Measurements from ENCODE around the gene SIM1. TPM values are rescaled to one million over a fixed set of nuclear protein-coding genes. Genes with fewer than 3 reads are reported as not detected.
A peak's percentile ranks its signal among the peaks of the same experiment; 100 is the strongest.

Gene SIM1
- total and polyA plus RNA-seq, 8 donors = 1.5 to 6.0 (median 4.1) TPM

- intact Hi-C loops (cut with DNase I) = loop anchor here in 2 of 3 donors (5.0 to 10.0 kb wide), 2 partner anchors 358 to 365 kb away; no protein-coding TSS in a partner anchor
- Histone ChIP-seq H3K4me1 (no peaks in the 10 kb centered on the region), H3K36me3 (no peaks in the 10 kb centered on the region), H3K4me3 (no peak overlapping the region), H3K27ac (no peak overlapping the region), H3K27me3 (no peaks in the 10 kb centered on the region), H3K9me3 (no peaks in the 10 kb centered on the region)
- 13 to 19% methylated on average over 2 of the region's 2 CpGs for WGBS, 2 donors
- FAIRE-seq (no peak), ATAC-seq (peak in 3 of 4 donors; percentile 58 to 88 (median 70)), DNase-seq (no peak)
- TF ChIP-seq, protein P1, sequence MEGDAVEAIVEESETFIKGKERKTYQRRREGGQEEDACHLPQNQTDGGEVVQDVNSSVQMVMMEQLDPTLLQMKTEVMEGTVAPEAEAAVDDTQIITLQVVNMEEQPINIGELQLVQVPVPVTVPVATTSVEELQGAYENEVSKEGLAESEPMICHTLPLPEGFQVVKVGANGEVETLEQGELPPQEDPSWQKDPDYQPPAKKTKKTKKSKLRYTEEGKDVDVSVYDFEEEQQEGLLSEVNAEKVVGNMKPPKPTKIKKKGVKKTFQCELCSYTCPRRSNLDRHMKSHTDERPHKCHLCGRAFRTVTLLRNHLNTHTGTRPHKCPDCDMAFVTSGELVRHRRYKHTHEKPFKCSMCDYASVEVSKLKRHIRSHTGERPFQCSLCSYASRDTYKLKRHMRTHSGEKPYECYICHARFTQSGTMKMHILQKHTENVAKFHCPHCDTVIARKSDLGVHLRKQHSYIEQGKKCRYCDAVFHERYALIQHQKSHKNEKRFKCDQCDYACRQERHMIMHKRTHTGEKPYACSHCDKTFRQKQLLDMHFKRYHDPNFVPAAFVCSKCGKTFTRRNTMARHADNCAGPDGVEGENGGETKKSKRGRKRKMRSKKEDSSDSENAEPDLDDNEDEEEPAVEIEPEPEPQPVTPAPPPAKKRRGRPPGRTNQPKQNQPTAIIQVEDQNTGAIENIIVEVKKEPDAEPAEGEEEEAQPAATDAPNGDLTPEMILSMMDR (IDR thresholded peaks at IDR 0.05) = no peak
These were observed 18.0 kb upstream of the SIM1 start for GRCh38 chr6:100482698-100483097.

DNA sequence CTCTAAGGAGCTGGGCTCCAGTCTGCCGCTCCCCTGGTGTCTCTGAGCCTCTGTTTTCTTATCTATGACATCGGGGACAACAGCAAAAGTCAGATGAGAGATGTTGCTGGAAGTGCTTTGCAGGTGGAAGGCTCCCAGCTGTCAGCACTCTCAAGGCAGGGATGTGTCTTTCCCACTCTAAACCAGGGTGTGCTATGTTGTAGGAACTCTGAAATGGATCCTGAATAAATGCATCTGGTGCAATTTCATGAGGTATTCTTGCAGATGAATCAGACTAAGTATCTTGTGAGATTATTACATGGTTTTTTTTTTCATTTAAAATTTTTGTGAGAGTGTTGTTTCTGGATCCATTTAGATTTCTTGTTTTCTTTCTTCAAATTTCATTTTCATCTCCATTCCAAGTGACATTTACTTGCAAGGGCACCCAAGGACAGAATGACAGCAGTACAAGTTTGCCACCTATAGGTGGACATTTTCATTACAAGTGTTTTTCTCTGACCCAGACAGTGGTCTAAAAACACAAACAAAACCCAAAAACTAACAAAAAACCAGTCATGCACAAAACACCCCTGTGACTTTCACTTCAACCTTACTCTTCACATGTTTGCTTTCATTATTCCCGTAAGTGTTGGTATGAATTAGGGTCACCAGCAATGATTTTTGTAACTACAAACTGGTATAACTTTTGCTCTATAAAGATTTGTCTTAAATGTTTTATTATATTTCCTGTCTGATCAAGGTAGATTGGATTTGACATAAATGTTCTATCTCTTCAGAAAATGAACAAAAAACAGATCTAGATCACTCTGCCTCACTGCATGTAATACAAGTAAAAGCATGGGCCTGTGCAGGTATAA is 14.7 kb upstream of the SIM1 start:
- H3K36me3 ChIP-seq = no peaks in the 10 kb centered on the region
- peak; percentile 55 to 79 (median 74) for ATAC-seq
- H3K27me3 ChIP-seq = no peaks in the 10 kb centered on the region
- TF ChIP-seq, protein P1 (IDR thresholded peaks at IDR 0.05) = peak; percentile 25 to 67 (median 60)
- no peak for DNase-seq
- 57 to 65% methylated on average over 3 of the region's 3 CpGs for WGBS, 2 donors
- no peaks in the 10 kb centered on the region for H3K4me1 ChIP-seq
- H3K9me3 ChIP-seq = no peaks in the 10 kb centered on the region
- no peak overlapping the region for H3K27ac ChIP-seq
- intact Hi-C loops (cut with DNase I) = loop anchor here in 2 of 3 donors (5.0 to 10.0 kb wide), 2 partner anchors 355 to 362 kb away; no protein-coding TSS in a partner anchor
- no peak for FAIRE-seq
- no peak overlapping the region for H3K4me3 ChIP-seq

DNA sequence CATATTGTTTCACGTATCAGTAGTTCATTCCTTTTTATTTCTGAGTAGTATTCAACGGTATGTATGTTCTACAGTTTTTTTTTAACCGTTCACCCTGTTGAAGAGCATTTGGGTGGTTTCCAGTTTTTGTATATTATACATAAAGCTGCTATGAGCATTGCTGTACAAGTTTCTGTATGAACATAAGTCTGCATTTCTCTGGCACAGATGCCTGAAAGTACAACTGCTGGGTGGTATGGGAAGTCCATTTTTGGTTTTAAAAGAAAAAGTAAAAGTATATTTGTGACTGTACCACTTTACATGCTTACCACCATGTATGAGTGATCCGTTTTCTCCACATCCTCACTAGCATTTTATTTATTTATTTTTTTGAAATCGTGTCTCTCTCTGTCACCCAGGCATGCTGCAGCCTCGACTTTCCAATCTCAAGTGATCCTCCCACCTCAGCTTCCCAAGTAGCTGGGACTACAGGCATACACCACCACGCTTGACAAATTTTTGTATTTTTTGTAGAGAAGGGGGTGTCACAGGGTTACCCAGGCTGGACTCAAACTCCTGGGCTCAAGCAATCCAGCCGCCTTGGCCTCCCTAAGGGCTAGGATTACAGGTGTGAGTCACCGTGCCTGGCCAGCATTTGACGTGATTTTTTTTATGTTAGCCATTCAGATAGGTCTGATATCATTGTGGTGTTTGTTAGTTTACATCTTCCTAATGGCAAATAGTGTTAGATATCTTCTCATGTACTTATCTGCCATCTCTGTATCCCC is 11.0 kb upstream of the SIM1 start:
- H3K4me3 ChIP-seq = no peak overlapping the region
- no peak overlapping the region for H3K27ac ChIP-seq
- H3K27me3 ChIP-seq = no peaks in the 10 kb centered on the region
- H3K36me3 ChIP-seq = no peaks in the 10 kb centered on the region
- H3K9me3 ChIP-seq = no peaks in the 10 kb centered on the region
- 74 to 84% methylated on average over 10 of the region's 10 CpGs for WGBS, 2 donors
- TF ChIP-seq, protein P1 (IDR thresholded peaks at IDR 0.05) = no peak
- no peak for FAIRE-seq
- ATAC-seq = no peak
- H3K4me1 ChIP-seq = no peaks in the 10 kb centered on the region
- DNase-seq = no peak
- intact Hi-C loops (cut with DNase I) = no loop called here

- no peaks in the 10 kb centered on the region for H3K27me3 ChIP-seq
- ATAC-seq (no peak), FAIRE-seq (no peak), DNase-seq (no peak)
- H3K36me3 ChIP-seq = no peaks in the 10 kb centered on the region
- H3K4me3 ChIP-seq = no peak overlapping the region
- no peaks in the 10 kb centered on the region for H3K4me1 ChIP-seq
- intact Hi-C loops (cut with DNase I) = no loop called here
- no peaks in the 10 kb centered on the region for H3K9me3 ChIP-seq
- TF ChIP-seq, protein P1 (IDR thresholded peaks at IDR 0.05) = no peak
- no peak overlapping the region for H3K27ac ChIP-seq
- 76 to 80% methylated on average over 1 of the region's 1 CpG for WGBS, 2 donors
These were observed 8.5 kb upstream of the SIM1 start for GRCh38 chr6:100473182-100473581.
